Smooth muscle cell (in vitro differentiated cells): ENCODE data around the gene DHX38. TPM values are rescaled to one million over a fixed set of nuclear protein-coding genes. Genes with fewer than 3 reads are reported as not detected.
A peak's percentile ranks its signal among the peaks of the same experiment; 100 is the strongest.

Experiments used
- DNase-seq: peaks from one replicate; lab custom pipeline; 2025; ENCODE audit not compliant: unreplicated experiment; lab: John Stamatoyannopoulos, UW
- H2AFZ ChIP-seq: fragments of 200-600 bp; sonication (generic); 2 replicates; pipeline ENCODE4 v1.6.0; 2016; ENCODE audit warnings: antibody characterized with exemption, low read depth, mild to moderate bottlenecking
- H3F3A ChIP-seq: fragments of 200-600 bp; sonication (generic); 2 replicates; pipeline ENCODE4 v1.6.0; 2017; ENCODE audit warnings: antibody characterized with exemption, low read depth
- H3K27ac ChIP-seq: fragments of 200-600 bp; sonication (generic); 2 replicates; pipeline ENCODE4 v1.5.1; 2016; ENCODE audit warnings: low read depth, mild to moderate bottlenecking
- H3K27me3 ChIP-seq: fragments of 200-600 bp; sonication (generic); 2 replicates; pipeline ENCODE4 v1.6.1; 2016; ENCODE audit warnings: low read depth, mild to moderate bottlenecking
- H3K36me3 ChIP-seq: fragments of 200-600 bp; sonication (generic); 2 replicates; pipeline ENCODE4 v1.5.1; 2016; ENCODE audit warnings: low read depth
- H3K4me1 ChIP-seq: fragments of 200-600 bp; sonication (generic); 2 replicates; pipeline ENCODE4 v1.5.1; 2016; ENCODE audit warnings: low read depth
- H3K4me2 ChIP-seq: fragments of 200-600 bp; sonication (generic); 2 replicates; pipeline ENCODE4 v1.6.0; 2016; ENCODE audit warnings: mild to moderate bottlenecking
- H3K4me3 ChIP-seq: fragments of 200-600 bp; sonication (generic); 2 replicates; pipeline ENCODE4 v1.5.1; 2016; ENCODE audit warnings: mild to moderate bottlenecking
- H3K79me2 ChIP-seq: fragments of 200-600 bp; sonication (generic); 2 replicates; pipeline ENCODE4 v1.6.0; 2016; ENCODE audit warnings: low read depth, mild to moderate bottlenecking
- H3K9ac ChIP-seq: fragments of 200-600 bp; sonication (generic); 2 replicates; pipeline ENCODE4 v1.6.0; 2016; ENCODE audit warnings: low read depth
- H3K9me3 ChIP-seq: fragments of 200-600 bp; sonication (generic); replicated peaks from 2 replicates; pipeline ENCODE4 v1.5.1; 2016; ENCODE audit warnings: low read depth
- H4K20me1 ChIP-seq: fragments of 200-600 bp; sonication (generic); 2 replicates; pipeline ENCODE4 v1.6.0; 2016; ENCODE audit warnings: low read depth
- CTCF ChIP-seq: fragments of 200-600 bp; sonication (generic); IDR thresholded peaks from 2 replicates; pipeline ENCODE4 v1.5.1; 2017; ENCODE audit warnings: borderline replicate concordance, mild to moderate bottlenecking, antibody characterized with exemption; ENCODE audit not compliant: insufficient read depth, poor library complexity, severe bottlenecking
- WGBS: methylation state at CpG from one replicate; pipeline ENCODE4 v1.1.7; 2016; ENCODE audit warnings: low lambda C conversion rate; 5-methylcytosine and 5-hydroxymethylcytosine counted together
- polyA plus RNA-seq: library from polyadenylated mRNA; unstranded; fragments of >200 nt; fragmentation: Nextera tagmentation; extraction: Ambion mirVana; gene quantifications from 2 replicates; pipeline ENCODE4 v1.2.1, GENCODE V29; 2016
- total RNA-seq: library from RNA; depleted of rRNA; stranded (reverse); fragments of >200 nt; gene quantifications from 2 replicates; pipeline ENCODE4 v1.2.3, GENCODE V29; 2014

DHX38 gene
- total and polyA plus RNA-seq, 2 experiments from 2014 or later = 30.8 to 45.4 TPM

- Histone ChIP-seq H3K9ac (peak overlapping the region; percentile 80), H3F3A (no peaks in the 10 kb centered on the region), H3K79me2 (peaks cover 45% of the 10 kb centered on the region), H3K4me1 (peaks cover 12% of the 10 kb centered on the region), H3K27ac (peak overlapping the region; percentile 66), H3K9me3 (no peaks in the 10 kb centered on the region), H3K4me3 (peak overlapping the region; percentile 80), H3K36me3 (peaks cover 23% of the 10 kb centered on the region), H2AFZ (peak overlapping the region; percentile 88), H4K20me1 (no peaks in the 10 kb centered on the region), H3K4me2 (peak overlapping the region; percentile 83), H3K27me3 (no peaks in the 10 kb centered on the region)
- 3% methylated on average over 22 of the region's 22 CpGs for WGBS
- no peak for TF ChIP-seq CTCF
- DNase-seq = no peak
Observed at GRCh38 chr16:72092832-72093447, 707 bp upstream of the DHX38 start.

- no peak for DNase-seq
- Histone ChIP-seq H3K27me3 (no peaks in the 10 kb centered on the region), H3F3A (no peaks in the 10 kb centered on the region), H3K4me3 (peak overlapping the region; percentile 80), H3K9ac (peak overlapping the region; percentile 83), H3K27ac (peak overlapping the region; percentile 66), H3K4me1 (peaks cover 12% of the 10 kb centered on the region), H2AFZ (peak overlapping the region; percentile 69), H3K36me3 (peaks cover 12% of the 10 kb centered on the region), H4K20me1 (peaks cover 6% of the 10 kb centered on the region), H3K9me3 (no peaks in the 10 kb centered on the region), H3K4me2 (peak overlapping the region; percentile 95), H3K79me2 (peaks cover 45% of the 10 kb centered on the region)
- no peak for TF ChIP-seq CTCF
- 2% methylated on average over 11 of the region's 11 CpGs for WGBS
Observed at GRCh38 chr16:72094266-72094610, 591 bp downstream of the DHX38 start.

GRCh38 chr16:72098936-72099335 is 5.3 kb downstream of the DHX38 start:
- H2AFZ ChIP-seq = no peak overlapping the region
- H3F3A ChIP-seq = no peaks in the 10 kb centered on the region
- TF ChIP-seq CTCF = no peak
- no peak overlapping the region for H3K9ac ChIP-seq
- no peaks in the 10 kb centered on the region for H3K27me3 ChIP-seq
- peaks cover 18% of the 10 kb centered on the region for H3K79me2 ChIP-seq
- H3K4me2 ChIP-seq = no peak overlapping the region
- no peaks in the 10 kb centered on the region for H3K9me3 ChIP-seq
- no peak overlapping the region for H3K4me3 ChIP-seq
- WGBS = 86% methylated on average over 15 of the region's 15 CpGs
- peaks cover 8% of the 10 kb centered on the region for H3K4me1 ChIP-seq
- peaks cover 6% of the 10 kb centered on the region for H4K20me1 ChIP-seq
- H3K36me3 ChIP-seq = peaks cover 12% of the 10 kb centered on the region
- DNase-seq = no peak
- H3K27ac ChIP-seq = no peak overlapping the region

GRCh38 chr16:72099377-72099818 is 5.8 kb downstream of the DHX38 start:
- Histone ChIP-seq H3K4me1 (peaks cover 8% of the 10 kb centered on the region), H3K27ac (no peak overlapping the region), H3K4me2 (no peak overlapping the region), H3K27me3 (no peaks in the 10 kb centered on the region), H2AFZ (no peak overlapping the region), H3K9ac (no peak overlapping the region), H3K79me2 (peaks cover 14% of the 10 kb centered on the region), H3K4me3 (no peak overlapping the region), H4K20me1 (peaks cover 6% of the 10 kb centered on the region), H3K36me3 (peaks cover 12% of the 10 kb centered on the region), H3K9me3 (no peaks in the 10 kb centered on the region), H3F3A (no peaks in the 10 kb centered on the region)
- WGBS = 79% methylated on average over 12 of the region's 12 CpGs
- TF ChIP-seq CTCF = peak; percentile 26
- DNase-seq = no peak
